Measurements from ENCODE around the gene ZNF367. TPM values are rescaled to one million over a fixed set of nuclear protein-coding genes. Genes with fewer than 3 reads are reported as not detected.

Gene ZNF367
- total and polyA plus RNA-seq, 9 of the 15 experiments (the other 6 are each of a cell fraction or from before 2014, with no cell fraction given), result 2.7 to 14.4 (median 10.0) TPM

DNA sequence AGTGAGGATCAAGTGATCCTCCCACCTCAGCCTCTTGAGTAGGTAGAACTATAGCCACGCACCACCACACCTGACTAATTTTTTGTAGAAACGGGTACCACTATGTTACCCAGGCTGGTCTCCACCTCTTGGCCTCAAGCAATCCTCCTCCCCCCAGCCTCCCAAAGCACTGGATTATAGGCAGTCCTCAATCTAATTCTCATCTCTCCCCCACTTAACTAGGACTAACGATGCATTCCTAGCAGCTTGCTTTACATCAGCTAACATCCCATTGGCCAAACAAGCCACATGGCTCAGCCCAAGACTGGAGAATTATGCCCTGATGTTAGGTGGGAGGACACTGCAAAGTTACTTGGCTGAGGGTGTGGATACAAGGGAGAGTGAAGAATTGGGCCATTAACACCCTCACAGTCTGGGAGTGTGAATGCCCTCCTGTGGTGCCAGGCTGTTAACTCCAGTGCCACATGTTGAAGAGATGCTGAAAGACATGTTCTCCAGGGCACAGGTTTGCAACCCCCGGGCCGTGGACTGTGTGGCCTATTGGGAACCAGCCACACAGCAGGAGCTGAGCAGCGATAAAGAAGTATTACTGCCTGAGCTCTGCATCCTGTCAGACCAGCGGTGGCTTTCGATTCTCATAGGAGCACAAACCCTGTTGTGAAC lies 5.3 kb upstream of the ZNF367 start (continued):
- TF ChIP-seq, protein P1, sequence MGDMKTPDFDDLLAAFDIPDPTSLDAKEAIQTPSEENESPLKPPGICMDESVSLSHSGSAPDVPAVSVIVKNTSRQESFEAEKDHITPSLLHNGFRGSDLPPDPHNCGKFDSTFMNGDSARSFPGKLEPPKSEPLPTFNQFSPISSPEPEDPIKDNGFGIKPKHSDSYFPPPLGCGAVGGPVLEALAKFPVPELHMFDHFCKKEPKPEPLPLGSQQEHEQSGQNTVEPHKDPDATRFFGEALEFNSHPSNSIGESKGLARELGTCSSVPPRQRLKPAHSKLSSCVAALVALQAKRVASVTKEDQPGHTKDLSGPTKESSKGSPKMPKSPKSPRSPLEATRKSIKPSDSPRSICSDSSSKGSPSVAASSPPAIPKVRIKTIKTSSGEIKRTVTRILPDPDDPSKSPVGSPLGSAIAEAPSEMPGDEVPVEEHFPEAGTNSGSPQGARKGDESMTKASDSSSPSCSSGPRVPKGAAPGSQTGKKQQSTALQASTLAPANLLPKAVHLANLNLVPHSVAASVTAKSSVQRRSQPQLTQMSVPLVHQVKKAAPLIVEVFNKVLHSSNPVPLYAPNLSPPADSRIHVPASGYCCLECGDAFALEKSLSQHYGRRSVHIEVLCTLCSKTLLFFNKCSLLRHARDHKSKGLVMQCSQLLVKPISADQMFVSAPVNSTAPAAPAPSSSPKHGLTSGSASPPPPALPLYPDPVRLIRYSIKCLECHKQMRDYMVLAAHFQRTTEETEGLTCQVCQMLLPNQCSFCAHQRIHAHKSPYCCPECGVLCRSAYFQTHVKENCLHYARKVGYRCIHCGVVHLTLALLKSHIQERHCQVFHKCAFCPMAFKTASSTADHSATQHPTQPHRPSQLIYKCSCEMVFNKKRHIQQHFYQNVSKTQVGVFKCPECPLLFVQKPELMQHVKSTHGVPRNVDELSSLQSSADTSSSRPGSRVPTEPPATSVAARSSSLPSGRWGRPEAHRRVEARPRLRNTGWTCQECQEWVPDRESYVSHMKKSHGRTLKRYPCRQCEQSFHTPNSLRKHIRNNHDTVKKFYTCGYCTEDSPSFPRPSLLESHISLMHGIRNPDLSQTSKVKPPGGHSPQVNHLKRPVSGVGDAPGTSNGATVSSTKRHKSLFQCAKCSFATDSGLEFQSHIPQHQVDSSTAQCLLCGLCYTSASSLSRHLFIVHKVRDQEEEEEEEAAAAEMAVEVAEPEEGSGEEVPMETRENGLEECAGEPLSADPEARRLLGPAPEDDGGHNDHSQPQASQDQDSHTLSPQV (IDR thresholded peaks at IDR 0.05), result peak; percentile 38; the same call in 1 of the 2 replicates
- no peak for TF ChIP-seq RNF2 (IDR thresholded peaks at IDR 0.05)
- TF ChIP-seq, protein P2, sequence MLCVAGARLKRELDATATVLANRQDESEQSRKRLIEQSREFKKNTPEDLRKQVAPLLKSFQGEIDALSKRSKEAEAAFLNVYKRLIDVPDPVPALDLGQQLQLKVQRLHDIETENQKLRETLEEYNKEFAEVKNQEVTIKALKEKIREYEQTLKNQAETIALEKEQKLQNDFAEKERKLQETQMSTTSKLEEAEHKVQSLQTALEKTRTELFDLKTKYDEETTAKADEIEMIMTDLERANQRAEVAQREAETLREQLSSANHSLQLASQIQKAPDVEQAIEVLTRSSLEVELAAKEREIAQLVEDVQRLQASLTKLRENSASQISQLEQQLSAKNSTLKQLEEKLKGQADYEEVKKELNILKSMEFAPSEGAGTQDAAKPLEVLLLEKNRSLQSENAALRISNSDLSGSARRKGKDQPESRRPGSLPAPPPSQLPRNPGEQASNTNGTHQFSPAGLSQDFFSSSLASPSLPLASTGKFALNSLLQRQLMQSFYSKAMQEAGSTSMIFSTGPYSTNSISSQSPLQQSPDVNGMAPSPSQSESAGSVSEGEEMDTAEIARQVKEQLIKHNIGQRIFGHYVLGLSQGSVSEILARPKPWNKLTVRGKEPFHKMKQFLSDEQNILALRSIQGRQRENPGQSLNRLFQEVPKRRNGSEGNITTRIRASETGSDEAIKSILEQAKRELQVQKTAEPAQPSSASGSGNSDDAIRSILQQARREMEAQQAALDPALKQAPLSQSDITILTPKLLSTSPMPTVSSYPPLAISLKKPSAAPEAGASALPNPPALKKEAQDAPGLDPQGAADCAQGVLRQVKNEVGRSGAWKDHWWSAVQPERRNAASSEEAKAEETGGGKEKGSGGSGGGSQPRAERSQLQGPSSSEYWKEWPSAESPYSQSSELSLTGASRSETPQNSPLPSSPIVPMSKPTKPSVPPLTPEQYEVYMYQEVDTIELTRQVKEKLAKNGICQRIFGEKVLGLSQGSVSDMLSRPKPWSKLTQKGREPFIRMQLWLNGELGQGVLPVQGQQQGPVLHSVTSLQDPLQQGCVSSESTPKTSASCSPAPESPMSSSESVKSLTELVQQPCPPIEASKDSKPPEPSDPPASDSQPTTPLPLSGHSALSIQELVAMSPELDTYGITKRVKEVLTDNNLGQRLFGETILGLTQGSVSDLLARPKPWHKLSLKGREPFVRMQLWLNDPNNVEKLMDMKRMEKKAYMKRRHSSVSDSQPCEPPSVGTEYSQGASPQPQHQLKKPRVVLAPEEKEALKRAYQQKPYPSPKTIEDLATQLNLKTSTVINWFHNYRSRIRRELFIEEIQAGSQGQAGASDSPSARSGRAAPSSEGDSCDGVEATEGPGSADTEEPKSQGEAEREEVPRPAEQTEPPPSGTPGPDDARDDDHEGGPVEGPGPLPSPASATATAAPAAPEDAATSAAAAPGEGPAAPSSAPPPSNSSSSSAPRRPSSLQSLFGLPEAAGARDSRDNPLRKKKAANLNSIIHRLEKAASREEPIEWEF (CRISPR knock-in tag; IDR thresholded peaks at IDR 0.05), result no peak
- no peak for TF ChIP-seq ZNF785 (CRISPR knock-in tag; IDR thresholded peaks at IDR 0.05)
- TF ChIP-seq, protein P3, sequence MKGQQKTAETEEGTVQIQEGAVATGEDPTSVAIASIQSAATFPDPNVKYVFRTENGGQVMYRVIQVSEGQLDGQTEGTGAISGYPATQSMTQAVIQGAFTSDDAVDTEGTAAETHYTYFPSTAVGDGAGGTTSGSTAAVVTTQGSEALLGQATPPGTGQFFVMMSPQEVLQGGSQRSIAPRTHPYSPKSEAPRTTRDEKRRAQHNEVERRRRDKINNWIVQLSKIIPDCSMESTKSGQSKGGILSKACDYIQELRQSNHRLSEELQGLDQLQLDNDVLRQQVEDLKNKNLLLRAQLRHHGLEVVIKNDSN (CRISPR knock-in tag; IDR thresholded peaks at IDR 0.05), result peak; percentile 49
- TF ChIP-seq, protein P4, sequence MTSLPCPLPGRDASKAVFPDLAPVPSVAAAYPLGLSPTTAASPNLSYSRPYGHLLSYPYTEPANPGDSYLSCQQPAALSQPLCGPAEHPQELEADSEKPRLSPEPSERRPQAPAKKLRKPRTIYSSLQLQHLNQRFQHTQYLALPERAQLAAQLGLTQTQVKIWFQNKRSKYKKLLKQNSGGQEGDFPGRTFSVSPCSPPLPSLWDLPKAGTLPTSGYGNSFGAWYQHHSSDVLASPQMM (CRISPR knock-in tag; IDR thresholded peaks at IDR 0.05), result no peak

Data from K562 (cell line).